ENCODE data around the gene SESN1. TPM values are rescaled to one million over a fixed set of nuclear protein-coding genes. Genes with fewer than 3 reads are reported as not detected.

The SESN1 gene
- total and polyA plus RNA-seq, 9 of the 15 experiments (the other 6 are each of a cell fraction or from before 2014, with no cell fraction given) = 3.1 to 13.0 (median 7.4) TPM

DNA sequence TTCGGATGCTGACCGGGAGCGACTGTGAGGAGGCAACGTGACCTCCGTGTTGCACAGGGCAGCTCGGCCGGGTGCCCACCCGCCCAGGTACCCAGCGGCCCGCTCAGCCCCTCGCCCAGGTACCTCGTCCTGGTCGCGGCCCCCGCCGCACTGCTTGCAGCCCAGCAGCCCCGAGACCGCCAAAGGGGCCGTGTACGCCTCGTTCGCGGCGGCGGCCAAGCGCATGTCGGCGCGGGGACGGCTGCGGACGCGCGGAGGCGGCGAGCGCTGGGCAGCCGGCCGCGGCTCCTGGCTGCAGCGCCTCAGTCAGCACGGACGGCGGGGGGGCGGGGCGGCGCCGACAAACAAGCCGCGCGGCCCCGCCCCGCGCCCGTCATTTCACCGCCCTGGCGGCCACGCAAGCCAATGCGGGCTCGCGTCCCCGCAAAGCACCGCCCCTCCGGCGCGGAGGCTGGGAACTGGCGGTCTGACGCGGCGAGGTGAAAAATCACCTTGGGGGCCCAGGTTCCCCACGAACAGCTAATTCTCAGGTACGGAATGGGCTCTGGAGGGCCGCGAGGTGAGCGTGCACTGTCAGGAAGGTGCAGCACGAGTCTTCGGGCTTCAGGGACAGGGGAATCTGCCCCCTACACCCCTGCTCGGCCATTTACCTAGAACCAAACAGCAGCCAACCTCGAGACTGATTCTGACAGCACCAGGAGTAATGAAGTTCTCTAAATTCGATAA, 85.2 kb downstream of the SESN1 start (continued):
- TF ChIP-seq SMAD2 (IDR thresholded peaks at IDR 0.05; ENCODE audit: low read depth, low read length) (no peak), SNRNP70 (optimal IDR thresholded peaks at IDR 0.05; ENCODE audit: low read depth, low read length) (no peak), ZNF3 (CRISPR knock-in tag; IDR thresholded peaks at IDR 0.05) (no peak), ZNF696 (CRISPR knock-in tag; conservative IDR thresholded peaks at IDR 0.05) (no peak), ZNF780A (CRISPR knock-in tag; IDR thresholded peaks at IDR 0.05) (no peak), ESRRA (IDR thresholded peaks at IDR 0.05; ENCODE audit: borderline replicate concordance, low read depth) (no peak), NR3C1 (CRISPR knock-in tag; IDR thresholded peaks at IDR 0.05) (peak; percentile 70; the same call in 1 of the 2 replicates), CBX2 (IDR thresholded peaks at IDR 0.05; ENCODE audit: insufficient read depth, low read length, poor library complexity, severe bottlenecking) (no peak), PML (IDR thresholded peaks at IDR 0.05; ENCODE audit: low read length) (peak; percentile 48; the same call in 1 of the 2 replicates), DIDO1 (tag; IDR thresholded peaks at IDR 0.05; ENCODE audit: low read depth) (no peak), ZEB2 (IDR thresholded peaks at IDR 0.05) (no peak), HIVEP1 (CRISPR knock-in tag; IDR thresholded peaks at IDR 0.05) (no peak), ZFP1 (CRISPR knock-in tag; IDR thresholded peaks at IDR 0.05) (no peak), SMARCC2 (IDR thresholded peaks at IDR 0.05; ENCODE audit: low read depth) (no peak), HDAC1 (IDR thresholded peaks at IDR 0.05) (0 out of 4 replicates have a peak, but pooled peaks of 1 of the 2 experiments have one; percentile 35), ZNF431 (CRISPR knock-in tag; IDR thresholded peaks at IDR 0.05) (no peak; the same call in 1 of the 2 replicates), TEAD4 (IDR thresholded peaks at IDR 0.05; ENCODE audit: low read length) (no peak), TEAD4 (CRISPR knock-in tag; IDR thresholded peaks at IDR 0.05; ENCODE audit: borderline replicate concordance) (no peak), TCFL5 (CRISPR knock-in tag; conservative IDR thresholded peaks at IDR 0.05) (no peak), ATF6 (CRISPR knock-in tag; IDR thresholded peaks at IDR 0.05) (0 out of 2 replicates have a peak, but pooled peaks have one; percentile 28), NFIX (CRISPR knock-in tag; IDR thresholded peaks at IDR 0.05; ENCODE audit: low read depth) (no peak), ARNT (IDR thresholded peaks at IDR 0.05) (no peak)
- TF ChIP-seq, protein P1, sequence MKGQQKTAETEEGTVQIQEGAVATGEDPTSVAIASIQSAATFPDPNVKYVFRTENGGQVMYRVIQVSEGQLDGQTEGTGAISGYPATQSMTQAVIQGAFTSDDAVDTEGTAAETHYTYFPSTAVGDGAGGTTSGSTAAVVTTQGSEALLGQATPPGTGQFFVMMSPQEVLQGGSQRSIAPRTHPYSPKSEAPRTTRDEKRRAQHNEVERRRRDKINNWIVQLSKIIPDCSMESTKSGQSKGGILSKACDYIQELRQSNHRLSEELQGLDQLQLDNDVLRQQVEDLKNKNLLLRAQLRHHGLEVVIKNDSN (CRISPR knock-in tag; IDR thresholded peaks at IDR 0.05) = 0 out of 2 replicates have a peak, but pooled peaks have one; percentile 38
- TF ChIP-seq, protein P2, sequence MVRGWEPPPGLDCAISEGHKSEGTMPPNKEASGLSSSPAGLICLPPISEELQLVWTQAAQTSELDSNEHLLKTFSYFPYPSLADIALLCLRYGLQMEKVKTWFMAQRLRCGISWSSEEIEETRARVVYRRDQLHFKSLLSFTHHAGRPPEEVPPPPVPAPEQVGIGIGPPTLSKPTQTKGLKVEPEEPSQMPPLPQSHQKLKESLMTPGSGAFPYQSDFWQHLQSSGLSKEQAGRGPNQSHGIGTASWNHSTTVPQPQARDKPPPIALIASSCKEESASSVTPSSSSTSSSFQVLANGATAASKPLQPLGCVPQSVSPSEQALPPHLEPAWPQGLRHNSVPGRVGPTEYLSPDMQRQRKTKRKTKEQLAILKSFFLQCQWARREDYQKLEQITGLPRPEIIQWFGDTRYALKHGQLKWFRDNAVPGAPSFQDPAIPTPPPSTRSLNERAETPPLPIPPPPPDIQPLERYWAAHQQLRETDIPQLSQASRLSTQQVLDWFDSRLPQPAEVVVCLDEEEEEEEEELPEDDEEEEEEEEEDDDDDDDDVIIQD (CRISPR knock-in tag; IDR thresholded peaks at IDR 0.05) = no peak
